GM12872 (cell line): ENCODE results near the gene DCAF11.

Experiments used
- CTCF ChIP-seq: IDR thresholded peaks from 3 replicates; pipeline ENCODE4 v1.5.1; 2011; ENCODE audit warnings: low read depth, mild to moderate bottlenecking, low read length, moderate library complexity; ENCODE audit not compliant: insufficient read depth

The DCAF11 gene

GRCh38 chr14:24131549-24131966 lies 17.0 kb downstream of the DCAF11 start:
- no peak for TF ChIP-seq CTCF

GRCh38 chr14:24132061-24132685 lies 17.6 kb downstream of the DCAF11 start:
- no peak for TF ChIP-seq CTCF

- TF ChIP-seq CTCF, result no peak
These were observed 18.4 kb downstream of the DCAF11 start for GRCh38 chr14:24132976-24133375.

- TF ChIP-seq CTCF, result no peak
These were observed 19.2 kb downstream of the DCAF11 start for GRCh38 chr14:24133735-24134134.

- TF ChIP-seq CTCF, result no peak
These were observed 20.9 kb downstream of the DCAF11 start for GRCh38 chr14:24135584-24135833.

- no peak for TF ChIP-seq CTCF
These were observed 21.5 kb downstream of the DCAF11 start, which contains the start of gene PSME1 for GRCh38 chr14:24135834-24136683. Gene PSME1, plus strand, starts transcription at chr14:24136194. Its CDS starts 69 bp downstream, at chr14:24136263.

- no peak for TF ChIP-seq CTCF
These were observed 22.3 kb downstream of the DCAF11 start for GRCh38 chr14:24136684-24137528.
